ENCODE results near the gene PROKR2. TPM values are rescaled to one million over a fixed set of nuclear protein-coding genes. Genes with fewer than 3 reads are reported as not detected.

The PROKR2 gene
- polyA plus RNA-seq (ENCODE audit: insufficient read length), result not detected

DNA sequence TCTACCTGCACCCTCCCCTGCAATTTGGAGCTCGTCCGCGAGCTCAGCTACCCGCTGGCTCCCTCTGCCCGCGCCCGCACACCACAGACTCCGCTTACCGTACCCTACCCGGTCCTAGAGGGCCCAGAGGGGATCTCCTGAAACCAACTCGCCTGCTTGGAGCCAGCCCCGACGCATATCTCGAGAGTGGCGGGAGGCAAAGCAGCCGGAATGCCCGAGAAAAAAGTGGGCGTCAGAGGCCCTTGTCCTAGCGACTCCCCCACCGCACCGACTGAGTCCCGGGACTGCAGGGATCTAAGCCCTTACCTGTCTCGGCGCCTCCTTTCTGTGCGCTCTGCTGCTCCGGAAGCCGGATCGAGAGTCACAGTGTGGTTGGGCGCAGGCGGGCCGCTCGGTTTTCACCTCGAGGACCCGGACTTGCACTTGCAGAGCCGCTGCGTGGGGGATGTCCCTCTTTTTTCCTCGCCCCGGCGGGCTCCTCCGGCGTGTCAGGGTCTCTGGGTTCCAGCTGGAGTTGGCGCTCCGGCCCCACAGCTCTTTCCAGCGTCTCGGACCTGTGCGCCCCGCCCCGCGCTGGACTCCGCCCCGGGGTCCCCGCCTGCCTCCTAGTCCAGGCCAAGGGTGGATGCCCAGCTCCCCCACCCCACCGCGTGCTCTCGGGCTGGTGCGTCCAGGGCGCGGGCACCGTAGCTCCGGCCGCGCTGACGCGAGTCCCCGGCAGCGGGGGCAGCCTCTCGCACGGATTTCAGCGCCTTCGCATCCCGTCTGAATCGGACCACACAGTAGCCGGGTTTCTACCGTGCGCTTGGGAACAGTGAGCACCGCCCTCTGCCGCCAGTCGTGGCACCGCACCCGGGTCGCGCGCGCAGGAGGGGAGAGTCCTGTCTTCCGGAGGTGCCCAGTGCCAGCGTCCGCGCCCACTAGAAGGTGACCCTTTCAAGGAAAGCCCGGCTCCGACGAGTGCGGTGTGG, at the start of gene PROKR2:
Gene PROKR2, minus strand, starts transcription at position 767 of the 971 bp plus-strand sequence. CDS start 2,585 bp downstream, outside the sequence.
- DNase-seq (ENCODE audit: low read depth), result no peak

- no peak for DNase-seq (ENCODE audit: low read depth)
These were observed 48.3 kb upstream of the PROKR2 start for GRCh38 chr20:5364997-5365597.

DNA sequence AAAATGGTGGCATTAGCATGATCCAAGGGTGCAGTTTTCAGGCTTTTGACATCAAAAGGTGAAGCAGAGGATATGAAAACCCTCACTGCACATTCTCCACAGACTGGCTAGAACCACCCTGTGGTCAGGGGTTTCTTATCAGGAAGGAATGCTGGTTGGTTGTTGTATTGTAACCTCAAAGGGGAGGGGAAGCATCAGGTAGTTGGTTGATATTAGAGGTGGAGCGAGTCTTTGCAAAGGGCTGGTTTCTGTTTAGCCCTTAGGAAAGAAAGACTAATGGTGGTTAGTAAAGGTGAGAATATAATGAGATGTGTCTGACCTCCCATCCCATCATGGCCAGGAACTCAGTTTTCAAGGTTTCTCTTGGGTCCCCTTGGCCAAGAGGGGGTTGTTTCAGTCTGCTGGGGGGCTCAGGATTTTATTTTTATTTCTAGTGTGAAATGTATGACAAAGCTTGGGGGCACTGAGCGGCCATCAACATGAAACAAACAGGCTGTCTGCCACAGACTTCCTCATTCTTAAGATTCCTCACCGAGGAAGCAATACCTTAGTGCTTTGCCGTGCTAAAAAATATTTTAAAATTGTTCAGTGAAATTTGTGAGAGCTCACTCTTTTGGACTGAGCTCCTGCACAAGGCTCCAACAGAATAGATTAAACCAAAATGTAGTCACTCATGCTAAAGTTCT, 47.5 kb upstream of the PROKR2 start:
- DNase-seq (ENCODE audit: low read depth), result no peak

- DNase-seq (ENCODE audit: low read depth), result no peak
These were observed 46.0 kb upstream of the PROKR2 start for GRCh38 chr20:5362771-5363170.

DNA sequence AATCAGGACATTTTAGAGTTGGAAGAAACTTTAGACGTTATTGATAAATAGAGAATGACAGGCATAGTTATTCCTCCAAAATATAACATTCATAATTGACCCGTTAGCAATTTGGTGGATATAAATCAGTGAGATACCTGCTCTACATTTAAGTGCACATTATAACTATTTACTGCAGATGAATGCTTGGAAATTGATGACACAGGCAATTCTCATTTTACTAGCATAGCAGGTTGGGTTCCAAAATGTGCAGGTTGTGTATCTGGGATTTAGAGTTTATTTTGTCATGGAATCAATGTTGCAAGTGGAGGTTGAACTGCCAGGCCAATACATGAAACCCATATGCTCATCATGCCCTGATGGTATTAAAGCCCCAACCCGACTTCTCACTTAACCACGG, 44.4 kb upstream of the PROKR2 start:
- DNase-seq (ENCODE audit: low read depth), result no peak

DNA sequence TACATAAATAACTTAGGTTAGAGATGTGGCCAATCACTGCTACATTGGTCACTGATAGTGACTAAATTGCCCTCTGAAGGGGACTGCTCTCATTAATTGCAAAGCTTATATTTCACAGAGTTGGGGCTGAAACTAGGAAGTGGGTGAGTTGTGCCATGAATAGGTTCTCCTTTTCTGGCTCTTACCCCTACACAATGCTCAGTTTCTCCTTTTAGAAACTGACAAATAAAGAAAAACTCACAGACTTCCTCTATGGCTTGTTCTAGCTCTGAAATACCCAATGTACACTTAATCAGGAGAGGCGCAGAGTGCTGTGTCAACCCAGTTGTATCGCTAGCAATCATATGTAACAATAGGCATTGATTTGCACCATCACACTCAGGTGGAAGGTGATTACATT, 41.2 kb upstream of the PROKR2 start:
- DNase-seq (ENCODE audit: low read depth), result no peak

GRCh38 chr20:5356941-5357340, 40.2 kb upstream of the PROKR2 start:
- no peak for DNase-seq (ENCODE audit: low read depth)

GRCh38 chr20:5354901-5355300, 38.1 kb upstream of the PROKR2 start:
- no peak for DNase-seq (ENCODE audit: low read depth)

- no peak for DNase-seq (ENCODE audit: low read depth)
These were observed 37.1 kb upstream of the PROKR2 start for GRCh38 chr20:5353624-5354496.

DNA sequence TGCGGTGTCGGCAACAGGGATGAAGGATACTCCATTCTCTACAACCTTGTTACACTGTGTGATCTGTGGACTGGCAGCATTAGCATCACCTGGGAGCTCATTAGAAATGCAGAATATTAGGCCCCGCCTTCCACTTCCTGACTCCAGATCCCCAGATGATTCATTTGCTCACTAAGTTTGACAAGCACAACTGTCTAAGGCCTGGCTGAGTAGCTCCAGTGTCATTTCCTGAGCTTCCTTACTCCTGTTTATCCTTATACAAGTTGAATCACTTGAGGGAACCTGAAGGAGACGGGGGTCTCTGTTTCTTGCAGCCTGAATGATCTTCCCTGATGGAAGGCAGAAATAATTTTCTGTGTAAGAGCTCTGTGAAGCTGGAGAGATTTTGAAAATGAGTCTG, 32.7 kb upstream of the PROKR2 start:
- no peak for DNase-seq (ENCODE audit: low read depth)

DNA sequence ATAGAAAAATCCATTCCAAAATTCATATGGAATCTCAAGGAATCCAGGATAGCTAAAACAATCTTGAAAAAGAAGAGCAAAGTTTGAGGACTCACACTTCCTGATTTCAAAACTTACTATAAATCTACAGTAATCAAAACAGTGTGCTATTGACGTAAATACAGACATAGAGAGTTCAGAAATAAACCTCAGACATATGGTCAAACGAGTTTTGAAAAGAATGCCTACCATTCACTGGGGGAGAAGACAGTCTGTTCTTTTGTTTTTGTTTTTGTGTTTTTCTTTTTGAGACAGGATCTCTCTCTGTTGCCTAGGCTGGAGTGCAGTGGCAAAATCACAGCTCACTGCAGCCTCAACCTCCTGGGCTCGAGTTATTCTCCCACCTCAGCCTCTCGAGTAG, 25.3 kb upstream of the PROKR2 start:
- DNase-seq (ENCODE audit: low read depth), result no peak

- DNase-seq (ENCODE audit: low read depth), result no peak
These were observed 14.6 kb upstream of the PROKR2 start for GRCh38 chr20:5331340-5331739.

- no peak for DNase-seq (ENCODE audit: low read depth)
These were observed 11.5 kb upstream of the PROKR2 start for GRCh38 chr20:5328268-5328667.

- no peak for DNase-seq (ENCODE audit: low read depth)
These were observed 10.6 kb upstream of the PROKR2 start for GRCh38 chr20:5327356-5327755.

- no peak for DNase-seq (ENCODE audit: low read depth)
These were observed 957 bp downstream of the PROKR2 start for GRCh38 chr20:5315807-5316187.

GRCh38 chr20:5313916-5314315, 2.8 kb downstream of the PROKR2 start:
- no peak for DNase-seq (ENCODE audit: low read depth)

DNA sequence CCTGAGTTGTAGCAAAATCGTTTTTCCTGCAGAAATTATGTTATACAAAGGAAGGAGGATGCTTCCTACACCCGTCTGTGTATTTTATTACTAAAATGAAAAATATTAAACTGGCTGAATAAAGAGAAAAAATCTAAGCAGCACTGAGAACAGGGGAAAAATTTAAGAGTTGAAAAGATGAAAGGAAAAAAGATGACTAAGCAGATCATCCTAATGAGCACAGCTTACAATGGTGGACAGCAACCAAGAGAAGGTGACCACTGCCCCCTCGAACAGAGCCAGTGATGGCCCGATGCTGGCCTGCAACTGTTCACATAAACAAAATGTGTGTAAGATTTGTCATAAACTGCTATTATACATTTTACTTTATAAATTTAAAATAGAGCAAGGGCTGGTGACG, 4.2 kb downstream of the PROKR2 start:
- DNase-seq (ENCODE audit: low read depth), result no peak

DNA sequence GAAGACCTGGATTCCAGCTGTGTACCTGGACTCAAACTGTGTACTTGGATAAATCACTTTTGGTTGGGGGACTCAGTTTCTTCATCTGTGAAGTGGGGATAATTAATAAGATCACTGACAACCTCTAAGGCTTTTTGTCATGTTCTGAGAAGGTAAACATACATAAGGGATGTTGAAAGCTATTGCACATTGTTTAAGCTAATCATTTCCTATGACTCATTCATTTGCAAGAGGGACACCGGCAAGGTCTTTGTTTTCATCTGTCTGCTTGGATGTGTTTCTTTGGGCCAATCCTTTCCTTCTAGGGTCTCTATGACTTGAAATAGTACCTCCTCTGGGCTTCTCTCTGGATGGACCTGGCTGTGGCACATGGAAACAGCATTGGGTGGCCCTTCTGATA, 6.8 kb downstream of the PROKR2 start:
- no peak for DNase-seq (ENCODE audit: low read depth)

- DNase-seq (ENCODE audit: low read depth), result no peak
These were observed 17.9 kb downstream of the PROKR2 start for GRCh38 chr20:5298811-5299210.

GRCh38 chr20:5297280-5298004, 19.3 kb downstream of the PROKR2 start:
- DNase-seq (ENCODE audit: low read depth), result no peak

DNA sequence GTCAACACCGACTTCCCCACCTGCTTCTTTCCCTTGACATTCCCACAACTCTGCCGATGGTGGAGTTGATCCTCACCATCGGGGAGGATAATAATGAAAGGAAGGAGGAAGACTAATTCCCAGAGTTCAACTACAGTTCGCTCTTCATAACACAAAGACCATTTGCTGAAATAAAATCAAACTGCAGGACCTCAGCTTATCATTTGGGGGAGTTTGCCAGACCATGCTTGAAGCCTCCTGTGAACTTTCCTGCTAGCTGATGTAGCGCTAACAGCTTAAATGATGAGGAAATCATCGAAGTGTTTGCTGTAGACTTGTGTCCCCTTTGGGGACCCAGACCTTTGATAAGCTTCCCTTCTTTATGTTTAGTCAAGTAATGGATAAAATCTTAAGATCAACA, 26.2 kb downstream of the PROKR2 start:
- DNase-seq (ENCODE audit: low read depth), result no peak
